HG03565 (cell line): ENCODE data around the gene SDK2.

Experiments used
- ATAC-seq: cut with Tn5 transposase; IDR thresholded peaks from one replicate; pipeline ENCODE4 v1.9.1; 2021; ENCODE audit warnings: mild to moderate bottlenecking, moderate library complexity; ENCODE audit not compliant: unreplicated experiment

SDK2 gene

DNA sequence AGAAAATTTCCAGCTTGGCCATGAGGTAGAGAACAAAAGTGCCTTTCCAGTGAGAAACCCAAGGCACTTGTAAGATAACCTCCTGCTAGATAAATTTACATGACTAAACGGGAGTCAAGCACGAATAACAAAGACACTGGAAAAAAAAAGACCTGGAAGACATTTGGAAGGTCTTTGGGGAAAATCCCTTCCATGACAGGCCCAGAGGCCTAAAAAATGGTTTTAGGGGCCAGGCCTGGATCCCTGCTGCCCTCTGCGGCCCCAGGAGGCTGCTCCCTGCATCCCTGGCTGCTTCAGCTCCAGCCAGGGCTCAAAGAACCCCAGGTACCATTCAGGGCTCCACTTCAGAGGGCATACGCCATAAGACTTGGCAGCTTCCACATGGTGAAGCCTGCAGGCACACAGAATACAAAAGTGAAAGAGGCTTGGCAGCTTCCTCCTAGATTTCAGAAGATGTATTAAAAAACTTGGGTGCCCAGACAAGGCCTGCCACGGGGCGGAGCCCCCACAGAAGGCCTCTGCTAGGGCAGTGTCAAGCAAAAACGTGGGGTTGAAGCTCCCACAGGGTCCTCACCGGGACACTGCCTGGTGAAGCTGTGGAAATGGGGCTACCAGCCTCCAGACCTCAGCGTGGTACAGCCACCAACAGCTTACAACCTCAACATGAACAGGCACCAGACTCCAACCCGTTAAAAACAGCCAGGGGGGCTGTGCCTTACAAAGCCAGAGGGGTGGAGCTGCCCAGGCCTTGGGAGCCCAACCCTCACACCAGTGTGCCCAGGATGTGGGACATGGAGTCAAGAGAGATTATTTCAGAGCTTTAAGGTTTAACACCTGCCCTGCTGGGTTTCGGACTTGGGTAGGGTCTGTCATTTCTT, 77.1 kb downstream of the SDK2 start:
- ATAC-seq: no peak

DNA sequence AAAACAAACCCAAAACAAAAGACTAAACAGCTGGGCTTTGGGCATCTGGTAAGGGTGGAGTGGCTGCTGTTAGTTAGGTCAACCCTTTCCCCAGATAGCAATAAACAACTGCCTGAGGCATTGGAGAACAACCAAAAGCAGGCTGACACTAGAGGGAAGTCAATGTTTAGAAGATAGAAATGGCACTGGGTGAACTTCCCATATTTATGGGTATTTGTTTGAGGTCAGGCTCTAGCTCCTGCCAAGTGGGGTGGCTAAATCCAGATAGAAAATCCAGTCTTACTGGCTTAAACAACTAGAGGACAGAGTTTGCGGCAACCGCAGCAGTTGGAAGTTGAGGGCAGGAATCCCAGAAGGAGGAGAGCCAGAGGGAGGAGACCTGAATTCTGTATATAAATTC, 79.4 kb downstream of the SDK2 start:
- no peak for ATAC-seq

DNA sequence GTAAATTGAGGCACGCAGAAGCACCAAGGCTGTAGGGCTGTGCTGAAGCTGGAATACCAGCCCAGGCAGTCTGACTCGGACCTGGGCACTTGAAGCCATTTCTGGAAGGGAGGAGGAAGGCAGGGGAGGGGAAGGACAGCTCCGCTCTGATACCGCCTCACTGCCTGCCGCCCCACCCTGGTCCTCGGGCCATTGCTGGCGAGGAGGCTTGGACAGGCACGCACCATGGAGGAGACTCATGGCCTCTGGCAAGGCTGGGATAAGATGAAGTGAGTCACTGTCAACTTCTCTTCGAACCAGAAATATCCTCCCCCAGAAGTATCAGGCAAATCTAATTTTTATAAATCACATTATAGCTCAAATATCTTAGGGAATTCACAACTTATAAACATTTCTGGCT, 81.3 kb downstream of the SDK2 start:
- ATAC-seq: no peak

DNA sequence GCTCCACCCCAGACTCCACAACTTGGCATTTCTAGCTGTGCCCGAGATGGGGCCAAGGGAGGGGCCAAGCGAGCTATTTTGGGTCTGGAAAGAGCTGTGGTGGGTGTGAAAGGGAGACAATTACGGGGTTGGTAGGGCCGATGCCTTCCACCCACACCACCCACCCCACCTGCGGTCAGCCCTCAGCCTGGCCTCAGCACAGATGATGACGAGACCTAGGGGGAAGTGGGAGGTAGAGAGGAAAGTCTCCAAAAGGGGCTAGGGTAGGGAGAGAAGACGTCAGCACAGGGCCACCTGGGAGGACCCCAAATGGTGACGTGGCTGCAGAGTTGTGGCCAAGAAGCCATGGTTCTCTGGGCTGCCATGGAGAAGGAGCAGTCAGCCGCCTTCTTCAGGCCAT, 83.1 kb downstream of the SDK2 start:
- ATAC-seq: no peak

- no peak for ATAC-seq
Observed at GRCh38 chr17:73560661-73561060, 83.6 kb downstream of the SDK2 start.

DNA sequence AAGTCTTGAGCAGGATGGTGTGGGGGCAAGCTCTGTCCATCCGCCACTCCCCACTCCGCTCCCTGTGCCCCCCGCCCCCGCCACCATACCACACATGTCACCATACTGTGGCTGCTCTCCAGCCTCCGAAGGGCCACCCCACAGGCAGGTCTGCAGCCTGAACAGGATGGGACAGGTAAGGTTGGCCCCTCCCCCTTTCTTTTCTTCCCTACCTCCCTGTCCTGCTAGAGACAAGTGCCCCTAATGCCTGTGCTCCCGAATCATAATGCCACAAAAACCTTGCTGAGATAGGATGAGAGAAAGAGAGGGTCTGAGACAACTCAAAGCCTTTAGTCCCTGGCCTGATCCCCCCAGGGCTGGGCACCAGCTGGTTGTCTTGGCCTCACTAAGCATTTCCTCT, 84.7 kb downstream of the SDK2 start:
- no peak for ATAC-seq

DNA sequence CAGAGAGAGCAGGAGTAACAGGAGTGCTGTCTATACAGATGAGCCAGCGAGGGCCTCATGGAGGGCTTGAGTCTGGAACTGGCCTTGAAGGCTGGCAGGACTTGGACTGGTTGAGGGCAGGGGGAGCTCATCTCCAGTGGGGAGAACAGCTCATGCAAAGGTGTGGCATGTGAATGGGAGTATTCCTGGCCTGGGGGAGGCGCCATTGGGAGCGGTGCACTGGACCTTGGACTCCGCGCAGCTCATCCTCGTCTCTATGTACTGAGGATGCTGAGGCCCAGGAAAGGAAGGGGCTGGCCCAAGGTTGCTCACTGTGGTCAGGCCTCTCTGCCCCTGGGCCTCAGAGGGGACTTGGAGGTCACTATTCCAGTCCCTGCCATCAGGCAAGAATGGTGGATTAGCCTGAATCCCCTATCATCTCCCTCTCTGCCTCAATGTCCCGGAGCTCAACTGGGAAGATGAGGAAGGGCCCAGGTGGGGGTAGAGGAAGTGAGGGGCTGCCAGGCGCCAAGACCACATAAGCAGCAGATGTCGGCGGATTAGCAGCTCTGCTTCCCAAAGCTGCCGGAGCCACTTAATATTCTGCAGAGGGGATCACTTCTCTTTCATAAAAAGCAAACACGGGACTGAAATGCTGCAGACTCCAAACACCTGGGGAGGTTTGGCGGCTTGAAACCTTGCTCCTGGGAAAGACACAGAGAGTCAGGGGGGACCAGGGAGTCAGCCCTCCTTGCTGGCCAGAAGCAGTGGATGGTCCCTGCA, 88.9 kb downstream of the SDK2 start:
- no peak for ATAC-seq

- ATAC-seq: no peak
Observed at GRCh38 chr17:73554498-73554897, 89.7 kb downstream of the SDK2 start.

DNA sequence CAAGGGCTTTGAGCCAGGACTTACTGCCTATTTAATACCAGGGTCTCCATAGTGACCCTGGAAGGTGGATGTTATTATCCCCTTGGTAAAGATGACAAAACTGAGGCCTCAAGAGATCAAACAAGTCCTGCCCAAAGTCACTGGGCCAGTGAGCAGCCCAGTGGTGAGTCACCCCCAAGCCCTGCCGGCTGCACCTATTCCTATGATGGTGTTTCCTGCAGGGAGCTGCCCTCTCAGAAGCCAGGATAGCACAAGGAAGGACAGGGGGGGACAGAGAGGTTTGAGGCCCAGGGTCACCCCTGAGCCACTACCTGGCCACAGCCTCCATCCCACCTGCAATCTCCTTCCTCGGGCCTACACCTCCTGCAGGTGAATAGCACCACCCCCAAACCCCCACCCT, 90.9 kb downstream of the SDK2 start:
- ATAC-seq: no peak

GRCh38 chr17:73552300-73553048, 91.8 kb downstream of the SDK2 start:
- ATAC-seq: no peak

DNA sequence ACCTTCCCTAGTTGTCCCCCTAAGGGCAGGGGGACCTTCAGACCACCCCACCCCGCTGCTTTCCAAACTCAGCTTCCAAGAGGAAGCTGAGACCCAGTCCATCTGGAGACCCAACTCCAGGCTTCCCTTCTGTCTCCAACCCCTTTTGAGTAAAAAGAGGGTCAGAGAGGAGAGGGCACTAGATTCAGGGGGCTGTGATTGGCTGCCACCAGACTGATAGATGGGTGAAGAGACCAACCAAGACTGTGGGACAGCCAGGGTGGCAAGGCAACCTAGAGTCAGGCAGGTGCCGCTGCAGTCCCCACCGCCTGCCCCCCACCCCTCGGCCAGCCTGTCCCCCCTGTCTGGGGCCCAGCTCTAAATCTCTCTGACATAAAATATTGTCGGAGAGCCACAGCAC, 92.5 kb downstream of the SDK2 start:
- no peak for ATAC-seq

DNA sequence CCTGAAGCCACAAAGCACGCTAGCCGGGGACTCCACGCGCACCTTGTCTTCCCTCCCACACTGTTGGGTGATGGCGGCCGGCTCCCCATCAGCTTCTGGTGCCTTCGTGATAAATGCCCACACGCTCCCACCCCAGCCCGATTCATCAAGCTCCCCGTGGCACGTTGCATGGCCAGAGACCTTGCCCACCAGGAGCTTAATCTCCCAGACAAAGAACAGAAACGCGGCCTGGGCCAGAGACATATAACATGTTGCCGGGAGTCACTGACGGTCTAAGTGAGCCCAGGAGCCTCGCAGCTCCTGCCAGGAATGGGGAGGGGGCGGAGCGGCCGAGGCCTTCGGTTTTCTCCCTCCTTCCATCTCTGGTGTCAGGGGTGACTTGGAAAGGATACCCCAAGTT, 93.1 kb downstream of the SDK2 start:
- ATAC-seq: no peak

GRCh38 chr17:73550556-73550955, 93.7 kb downstream of the SDK2 start:
- no peak for ATAC-seq

DNA sequence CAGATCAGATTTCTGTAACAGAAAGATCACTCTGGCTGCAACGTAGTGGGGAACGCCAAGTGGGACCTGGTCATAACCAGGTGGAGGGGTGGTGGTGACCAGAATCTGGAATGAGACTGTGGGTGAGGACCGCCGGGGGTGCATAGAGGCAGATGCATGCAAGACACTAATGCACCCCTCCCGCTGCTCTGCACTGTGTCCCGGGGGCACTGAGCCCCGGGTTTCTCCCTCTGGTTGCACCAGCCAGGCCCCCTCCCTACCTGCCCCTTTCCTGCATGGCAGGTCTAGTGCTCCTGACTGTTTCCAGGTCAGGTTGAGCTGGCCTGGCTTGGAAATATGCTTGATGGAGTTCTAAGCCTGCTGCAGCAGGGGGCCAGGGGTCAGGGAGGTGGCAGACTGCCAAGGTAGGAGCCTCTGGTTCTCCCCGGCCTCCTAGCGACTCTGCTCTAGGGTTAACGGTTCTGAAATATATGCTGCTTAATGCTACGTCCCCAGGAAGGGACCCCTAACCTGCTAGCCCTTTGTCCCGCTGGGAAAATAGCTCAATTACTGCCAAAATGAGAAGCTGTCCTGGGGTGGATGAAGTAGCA, 94.3 kb downstream of the SDK2 start:
- ATAC-seq: no peak

GRCh38 chr17:73548620-73549311, 95.5 kb downstream of the SDK2 start:
- ATAC-seq: no peak

GRCh38 chr17:73547790-73548189, 96.5 kb downstream of the SDK2 start:
- no peak for ATAC-seq

DNA sequence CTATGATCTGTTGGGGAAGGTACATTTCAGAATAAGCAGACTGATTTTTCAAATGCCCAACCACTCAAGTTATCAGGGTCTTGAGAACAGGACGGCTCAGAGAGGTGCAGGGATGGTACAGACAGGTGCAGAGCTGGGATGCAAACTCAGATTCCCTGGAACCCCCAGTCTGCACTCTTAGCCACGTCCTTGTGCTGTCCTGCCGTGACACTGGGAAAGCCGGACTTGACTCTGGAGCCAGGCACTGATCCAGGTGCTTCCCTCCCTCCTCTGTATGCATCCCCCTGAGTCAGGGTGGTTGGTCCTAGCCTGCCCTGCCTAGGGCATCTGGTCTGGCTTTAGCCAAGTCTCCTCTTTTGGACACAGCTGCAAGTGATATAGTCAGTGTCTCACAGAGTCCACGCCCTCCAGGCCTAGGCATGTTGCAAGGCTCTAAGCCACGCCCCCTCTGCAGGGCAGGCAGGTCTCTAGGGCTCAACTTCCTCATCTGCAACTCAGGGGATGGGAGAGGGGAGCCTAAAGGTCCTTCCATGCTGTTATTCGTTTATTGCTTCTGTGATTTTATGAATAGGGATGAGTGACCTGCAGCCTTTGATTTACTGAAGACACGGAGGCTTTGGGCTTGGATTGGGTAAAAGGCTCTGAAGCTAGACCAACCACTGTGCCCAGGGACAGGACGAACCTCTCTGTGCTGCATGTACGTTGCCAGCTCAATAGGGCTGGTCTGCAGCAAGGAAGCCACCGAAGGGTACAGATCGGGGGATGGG, 97.3 kb downstream of the SDK2 start:
- ATAC-seq: no peak

- no peak for ATAC-seq
Observed at GRCh38 chr17:73546114-73546513, 98.1 kb downstream of the SDK2 start.

- ATAC-seq: no peak
Observed at GRCh38 chr17:73545109-73546032, 98.9 kb downstream of the SDK2 start.
